ENCODE measurements around the gene ODAD4.

DNA sequence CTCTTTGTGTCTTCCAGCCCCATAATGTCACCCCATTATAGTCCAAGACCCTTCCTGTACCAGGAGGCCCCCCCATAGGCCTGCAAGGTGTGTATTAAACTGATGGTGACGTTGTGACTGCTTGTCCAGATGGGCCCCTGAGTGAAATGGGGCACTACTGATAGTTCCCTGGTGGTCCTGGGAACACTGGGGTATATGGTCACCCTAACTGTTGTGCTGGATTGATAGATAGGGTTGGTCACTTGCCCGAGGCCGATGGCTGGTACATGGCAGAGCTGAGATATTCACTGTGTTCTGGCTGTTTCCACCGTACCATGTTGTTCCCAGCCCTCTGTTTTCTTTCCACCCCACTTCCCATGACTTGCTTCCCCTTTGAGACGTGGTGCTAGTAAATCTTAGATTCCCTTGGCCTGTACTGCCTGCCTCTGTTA lies 40.5 kb downstream of the ODAD4 start:
- TF ChIP-seq, protein P1, sequence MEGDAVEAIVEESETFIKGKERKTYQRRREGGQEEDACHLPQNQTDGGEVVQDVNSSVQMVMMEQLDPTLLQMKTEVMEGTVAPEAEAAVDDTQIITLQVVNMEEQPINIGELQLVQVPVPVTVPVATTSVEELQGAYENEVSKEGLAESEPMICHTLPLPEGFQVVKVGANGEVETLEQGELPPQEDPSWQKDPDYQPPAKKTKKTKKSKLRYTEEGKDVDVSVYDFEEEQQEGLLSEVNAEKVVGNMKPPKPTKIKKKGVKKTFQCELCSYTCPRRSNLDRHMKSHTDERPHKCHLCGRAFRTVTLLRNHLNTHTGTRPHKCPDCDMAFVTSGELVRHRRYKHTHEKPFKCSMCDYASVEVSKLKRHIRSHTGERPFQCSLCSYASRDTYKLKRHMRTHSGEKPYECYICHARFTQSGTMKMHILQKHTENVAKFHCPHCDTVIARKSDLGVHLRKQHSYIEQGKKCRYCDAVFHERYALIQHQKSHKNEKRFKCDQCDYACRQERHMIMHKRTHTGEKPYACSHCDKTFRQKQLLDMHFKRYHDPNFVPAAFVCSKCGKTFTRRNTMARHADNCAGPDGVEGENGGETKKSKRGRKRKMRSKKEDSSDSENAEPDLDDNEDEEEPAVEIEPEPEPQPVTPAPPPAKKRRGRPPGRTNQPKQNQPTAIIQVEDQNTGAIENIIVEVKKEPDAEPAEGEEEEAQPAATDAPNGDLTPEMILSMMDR (IDR thresholded peaks at IDR 0.05; ENCODE audit: low read depth, low read length, missing input control): no peak
- no peak for TF ChIP-seq RXRA (IDR thresholded peaks at IDR 0.05)
- TF ChIP-seq, protein P2, sequence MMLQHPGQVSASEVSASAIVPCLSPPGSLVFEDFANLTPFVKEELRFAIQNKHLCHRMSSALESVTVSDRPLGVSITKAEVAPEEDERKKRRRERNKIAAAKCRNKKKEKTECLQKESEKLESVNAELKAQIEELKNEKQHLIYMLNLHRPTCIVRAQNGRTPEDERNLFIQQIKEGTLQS (IDR thresholded peaks at IDR 0.05): no peak
- TF ChIP-seq, protein P3, sequence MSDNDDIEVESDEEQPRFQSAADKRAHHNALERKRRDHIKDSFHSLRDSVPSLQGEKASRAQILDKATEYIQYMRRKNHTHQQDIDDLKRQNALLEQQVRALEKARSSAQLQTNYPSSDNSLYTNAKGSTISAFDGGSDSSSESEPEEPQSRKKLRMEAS (IDR thresholded peaks at IDR 0.05): no peak
- no peak for TF ChIP-seq RAD21 (IDR thresholded peaks at IDR 0.05)
- TF ChIP-seq, protein P4, sequence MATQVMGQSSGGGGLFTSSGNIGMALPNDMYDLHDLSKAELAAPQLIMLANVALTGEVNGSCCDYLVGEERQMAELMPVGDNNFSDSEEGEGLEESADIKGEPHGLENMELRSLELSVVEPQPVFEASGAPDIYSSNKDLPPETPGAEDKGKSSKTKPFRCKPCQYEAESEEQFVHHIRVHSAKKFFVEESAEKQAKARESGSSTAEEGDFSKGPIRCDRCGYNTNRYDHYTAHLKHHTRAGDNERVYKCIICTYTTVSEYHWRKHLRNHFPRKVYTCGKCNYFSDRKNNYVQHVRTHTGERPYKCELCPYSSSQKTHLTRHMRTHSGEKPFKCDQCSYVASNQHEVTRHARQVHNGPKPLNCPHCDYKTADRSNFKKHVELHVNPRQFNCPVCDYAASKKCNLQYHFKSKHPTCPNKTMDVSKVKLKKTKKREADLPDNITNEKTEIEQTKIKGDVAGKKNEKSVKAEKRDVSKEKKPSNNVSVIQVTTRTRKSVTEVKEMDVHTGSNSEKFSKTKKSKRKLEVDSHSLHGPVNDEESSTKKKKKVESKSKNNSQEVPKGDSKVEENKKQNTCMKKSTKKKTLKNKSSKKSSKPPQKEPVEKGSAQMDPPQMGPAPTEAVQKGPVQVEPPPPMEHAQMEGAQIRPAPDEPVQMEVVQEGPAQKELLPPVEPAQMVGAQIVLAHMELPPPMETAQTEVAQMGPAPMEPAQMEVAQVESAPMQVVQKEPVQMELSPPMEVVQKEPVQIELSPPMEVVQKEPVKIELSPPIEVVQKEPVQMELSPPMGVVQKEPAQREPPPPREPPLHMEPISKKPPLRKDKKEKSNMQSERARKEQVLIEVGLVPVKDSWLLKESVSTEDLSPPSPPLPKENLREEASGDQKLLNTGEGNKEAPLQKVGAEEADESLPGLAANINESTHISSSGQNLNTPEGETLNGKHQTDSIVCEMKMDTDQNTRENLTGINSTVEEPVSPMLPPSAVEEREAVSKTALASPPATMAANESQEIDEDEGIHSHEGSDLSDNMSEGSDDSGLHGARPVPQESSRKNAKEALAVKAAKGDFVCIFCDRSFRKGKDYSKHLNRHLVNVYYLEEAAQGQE (IDR thresholded peaks at IDR 0.05): no peak
- TF ChIP-seq HNF4G (IDR thresholded peaks at IDR 0.05): no peak
- TF ChIP-seq YY1 (IDR thresholded peaks at IDR 0.05): no peak
- no peak for TF ChIP-seq TAF1 (conservative IDR thresholded peaks at IDR 0.05)
- TF ChIP-seq, protein P5, sequence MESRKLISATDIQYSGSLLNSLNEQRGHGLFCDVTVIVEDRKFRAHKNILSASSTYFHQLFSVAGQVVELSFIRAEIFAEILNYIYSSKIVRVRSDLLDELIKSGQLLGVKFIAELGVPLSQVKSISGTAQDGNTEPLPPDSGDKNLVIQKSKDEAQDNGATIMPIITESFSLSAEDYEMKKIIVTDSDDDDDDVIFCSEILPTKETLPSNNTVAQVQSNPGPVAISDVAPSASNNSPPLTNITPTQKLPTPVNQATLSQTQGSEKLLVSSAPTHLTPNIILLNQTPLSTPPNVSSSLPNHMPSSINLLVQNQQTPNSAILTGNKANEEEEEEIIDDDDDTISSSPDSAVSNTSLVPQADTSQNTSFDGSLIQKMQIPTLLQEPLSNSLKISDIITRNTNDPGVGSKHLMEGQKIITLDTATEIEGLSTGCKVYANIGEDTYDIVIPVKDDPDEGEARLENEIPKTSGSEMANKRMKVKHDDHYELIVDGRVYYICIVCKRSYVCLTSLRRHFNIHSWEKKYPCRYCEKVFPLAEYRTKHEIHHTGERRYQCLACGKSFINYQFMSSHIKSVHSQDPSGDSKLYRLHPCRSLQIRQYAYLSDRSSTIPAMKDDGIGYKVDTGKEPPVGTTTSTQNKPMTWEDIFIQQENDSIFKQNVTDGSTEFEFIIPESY (IDR thresholded peaks at IDR 0.05): no peak
- no peak for TF ChIP-seq GABPA (IDR thresholded peaks at IDR 0.05 in 1 of 2, conservative IDR thresholded peaks at IDR 0.05 in 1 of 2)

Measured in liver (tissue), 3 donors.